ENCODE data around the gene SNAP25.

The SNAP25 gene

DNA sequence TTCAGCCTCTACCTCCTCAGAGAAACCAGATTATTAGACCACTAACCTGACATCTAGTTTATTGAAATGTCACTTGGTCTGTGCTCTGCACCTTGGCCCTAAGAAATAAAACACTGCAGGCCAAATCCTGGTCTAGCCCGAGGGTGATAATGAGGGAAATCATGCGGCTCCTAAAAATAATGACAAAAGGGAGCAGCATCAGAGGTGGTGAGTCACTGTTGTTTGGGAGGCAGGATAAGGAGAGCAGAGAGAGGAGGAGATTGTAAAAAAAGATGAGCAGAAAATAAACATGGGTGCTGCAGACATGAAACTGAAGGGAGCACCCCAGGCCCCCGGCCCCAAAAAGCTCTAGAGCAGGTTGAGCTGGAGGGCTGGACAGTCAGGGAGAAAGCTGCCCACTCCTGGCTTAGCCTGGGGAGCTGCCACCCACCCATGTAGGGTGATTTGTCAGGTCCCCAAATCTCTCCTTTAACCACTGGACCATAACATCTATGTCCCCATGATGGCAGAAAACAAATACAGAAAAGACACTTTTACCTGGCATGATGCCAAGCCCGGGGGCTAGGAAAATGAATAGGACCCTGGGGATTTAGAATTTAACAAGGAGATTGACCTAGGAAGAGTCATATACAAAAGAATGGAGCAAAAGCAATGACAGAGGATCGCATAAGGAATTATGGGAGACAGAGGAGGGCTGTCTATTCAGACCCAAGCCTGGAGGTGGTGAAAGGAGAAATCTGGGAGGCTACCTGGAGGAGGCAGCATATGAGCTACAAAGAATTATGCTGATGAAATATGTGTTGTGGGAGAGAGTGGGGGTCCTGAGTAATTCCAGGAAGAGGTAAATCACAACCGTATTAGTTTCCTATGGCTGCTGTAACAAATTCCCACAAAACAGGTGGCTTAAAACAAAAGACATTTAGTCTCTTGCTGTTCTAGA is 103.7 kb downstream of the SNAP25 start:
- H3K4me3 Mint-ChIP-seq, result no peak overlapping the region
- no peaks in the 10 kb centered on the region for H3K4me1 Mint-ChIP-seq
- H3K36me3 Mint-ChIP-seq, result no peaks in the 10 kb centered on the region
- H3K9me3 Mint-ChIP-seq, result peaks cover 6% of the 10 kb centered on the region
- H3K27me3 Mint-ChIP-seq, result peaks cover 6% of the 10 kb centered on the region
- H3K27ac Mint-ChIP-seq, result no peak overlapping the region

DNA sequence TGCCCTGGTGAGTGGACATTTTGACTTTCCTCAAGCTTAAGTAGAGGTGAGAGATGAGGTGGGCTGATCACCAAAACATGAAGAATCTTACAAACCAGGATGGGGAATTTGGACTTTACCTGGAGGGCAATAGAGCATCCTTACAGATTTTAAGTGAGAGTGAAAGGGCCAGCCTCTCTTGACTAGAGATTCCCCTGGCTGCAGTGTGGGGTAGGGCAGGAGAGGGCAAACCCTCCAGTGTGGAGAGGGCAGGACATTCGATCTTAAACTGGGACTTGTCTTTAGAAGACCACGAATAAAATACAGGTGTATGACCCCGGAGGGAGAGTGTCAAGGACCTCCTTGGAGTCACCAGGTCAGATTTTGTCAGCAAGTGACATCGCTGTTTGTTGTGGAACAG is 105.1 kb downstream of the SNAP25 start:
- Mint-ChIP-seq H3K4me1 (no peaks in the 10 kb centered on the region), H3K27me3 (peaks cover 6% of the 10 kb centered on the region), H3K4me3 (no peak overlapping the region), H3K27ac (no peak overlapping the region), H3K9me3 (peaks cover 6% of the 10 kb centered on the region), H3K36me3 (no peaks in the 10 kb centered on the region)

DNA sequence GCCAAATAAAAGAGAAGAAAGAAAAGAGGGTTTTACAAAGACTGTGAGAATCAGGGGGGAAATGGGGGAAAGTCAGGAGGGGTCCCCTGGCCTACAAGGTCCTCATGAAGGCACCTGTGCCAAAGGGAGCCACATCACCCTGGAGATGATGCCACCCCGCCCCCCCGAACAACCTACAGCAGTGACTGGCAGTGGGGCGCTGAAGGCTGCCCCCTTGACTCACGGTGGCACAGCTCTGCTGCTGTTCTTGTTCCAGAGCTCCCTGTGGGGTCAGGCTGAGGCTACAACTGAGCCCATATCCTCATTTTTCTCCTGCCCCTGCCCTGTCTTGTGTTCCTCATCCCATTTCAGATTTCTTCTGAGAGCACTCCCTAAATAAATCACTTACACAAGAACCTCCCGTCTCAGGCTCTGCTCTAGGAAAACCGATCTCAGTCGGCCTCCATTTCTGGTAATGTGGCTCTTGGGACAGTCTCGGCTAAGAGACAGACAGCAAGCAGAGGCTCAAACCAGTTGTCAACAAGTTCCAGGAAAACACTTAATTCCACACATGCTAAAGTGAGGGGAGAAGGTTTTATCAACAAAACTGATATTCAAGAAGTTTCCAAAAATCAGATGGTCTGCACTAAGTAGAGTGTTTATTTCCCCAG is 105.7 kb downstream of the SNAP25 start:
- H3K36me3 Mint-ChIP-seq, result no peaks in the 10 kb centered on the region
- H3K4me1 Mint-ChIP-seq, result no peaks in the 10 kb centered on the region
- H3K9me3 Mint-ChIP-seq, result peaks cover 6% of the 10 kb centered on the region
- no peak overlapping the region for H3K27ac Mint-ChIP-seq
- peaks cover 6% of the 10 kb centered on the region for H3K27me3 Mint-ChIP-seq
- no peak overlapping the region for H3K4me3 Mint-ChIP-seq

DNA sequence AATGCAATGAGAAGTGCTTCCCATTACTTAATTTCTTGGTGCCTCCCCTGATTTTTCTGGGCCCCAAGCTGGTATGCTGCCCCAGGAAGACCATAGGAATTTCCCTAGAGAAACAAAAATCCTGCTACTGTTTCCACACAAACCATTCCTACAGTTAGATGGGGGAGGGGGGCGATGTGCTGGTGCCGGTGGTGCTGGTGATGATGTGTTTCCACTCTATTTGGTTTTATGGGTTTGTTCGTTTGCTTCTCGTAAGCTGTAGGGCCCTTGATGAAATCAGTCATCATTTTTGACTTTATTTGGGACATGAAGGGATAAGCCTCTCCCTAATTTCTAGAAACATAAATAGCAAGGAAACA is 110.2 kb downstream of the SNAP25 start:
- no peak overlapping the region for H3K4me3 Mint-ChIP-seq
- H3K36me3 Mint-ChIP-seq, result no peaks in the 10 kb centered on the region
- no peaks in the 10 kb centered on the region for H3K4me1 Mint-ChIP-seq
- peaks cover 2% of the 10 kb centered on the region for H3K27me3 Mint-ChIP-seq
- no peaks in the 10 kb centered on the region for H3K9me3 Mint-ChIP-seq
- H3K27ac Mint-ChIP-seq, result no peak overlapping the region

DNA sequence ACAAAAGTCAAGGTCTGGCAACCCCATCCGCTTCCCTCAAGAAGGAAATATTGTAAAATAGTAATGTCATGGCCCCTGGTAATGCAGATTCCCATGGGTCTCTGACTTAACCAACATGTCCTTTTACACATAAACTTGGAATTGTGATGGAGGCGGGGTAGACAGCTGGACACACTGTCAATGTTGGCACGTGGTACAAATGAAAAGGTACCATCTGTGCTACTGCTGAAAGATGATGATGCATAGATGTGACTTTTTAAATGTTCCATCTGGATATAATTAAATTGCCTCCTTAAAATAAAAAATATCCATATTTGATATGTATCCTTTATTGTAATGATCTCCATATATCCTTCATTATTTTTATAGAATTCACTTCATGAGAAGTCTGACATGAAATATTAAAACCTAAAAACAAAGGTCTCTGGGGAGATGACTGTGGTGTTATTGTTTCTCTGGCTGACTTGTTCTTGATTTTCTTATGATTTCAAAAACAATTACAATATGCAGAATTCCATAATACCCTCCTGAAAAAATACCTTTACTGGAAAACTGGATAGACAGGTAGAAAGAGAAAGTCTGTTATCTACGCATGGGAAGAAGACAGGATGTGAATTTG is 110.9 kb downstream of the SNAP25 start:
- Mint-ChIP-seq H3K9me3 (no peaks in the 10 kb centered on the region), H3K27ac (no peak overlapping the region), H3K4me3 (no peak overlapping the region), H3K4me1 (no peaks in the 10 kb centered on the region), H3K36me3 (no peaks in the 10 kb centered on the region), H3K27me3 (peaks cover 4% of the 10 kb centered on the region)

DNA sequence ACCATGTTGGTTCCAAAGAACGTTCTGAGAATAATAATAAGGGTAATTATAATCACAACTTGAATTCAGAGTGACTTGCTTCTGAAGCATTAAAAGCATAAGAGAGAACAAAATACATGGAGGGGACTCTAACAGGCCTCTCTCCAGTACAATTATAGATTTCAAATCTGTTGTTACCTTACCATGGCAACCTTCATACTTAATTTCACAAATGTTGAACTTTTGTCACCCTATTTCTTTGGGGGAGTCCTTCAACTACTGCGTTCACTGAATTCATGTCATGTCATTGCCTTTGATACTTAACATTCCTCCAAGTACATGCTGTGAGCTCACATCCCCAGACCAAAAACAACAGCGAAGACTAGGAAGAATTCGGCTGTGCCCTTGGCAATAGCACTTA is 111.4 kb downstream of the SNAP25 start:
- H3K4me3 Mint-ChIP-seq, result no peak overlapping the region
- peaks cover 4% of the 10 kb centered on the region for H3K27me3 Mint-ChIP-seq
- no peaks in the 10 kb centered on the region for H3K4me1 Mint-ChIP-seq
- no peak overlapping the region for H3K27ac Mint-ChIP-seq
- no peaks in the 10 kb centered on the region for H3K36me3 Mint-ChIP-seq
- no peaks in the 10 kb centered on the region for H3K9me3 Mint-ChIP-seq

DNA sequence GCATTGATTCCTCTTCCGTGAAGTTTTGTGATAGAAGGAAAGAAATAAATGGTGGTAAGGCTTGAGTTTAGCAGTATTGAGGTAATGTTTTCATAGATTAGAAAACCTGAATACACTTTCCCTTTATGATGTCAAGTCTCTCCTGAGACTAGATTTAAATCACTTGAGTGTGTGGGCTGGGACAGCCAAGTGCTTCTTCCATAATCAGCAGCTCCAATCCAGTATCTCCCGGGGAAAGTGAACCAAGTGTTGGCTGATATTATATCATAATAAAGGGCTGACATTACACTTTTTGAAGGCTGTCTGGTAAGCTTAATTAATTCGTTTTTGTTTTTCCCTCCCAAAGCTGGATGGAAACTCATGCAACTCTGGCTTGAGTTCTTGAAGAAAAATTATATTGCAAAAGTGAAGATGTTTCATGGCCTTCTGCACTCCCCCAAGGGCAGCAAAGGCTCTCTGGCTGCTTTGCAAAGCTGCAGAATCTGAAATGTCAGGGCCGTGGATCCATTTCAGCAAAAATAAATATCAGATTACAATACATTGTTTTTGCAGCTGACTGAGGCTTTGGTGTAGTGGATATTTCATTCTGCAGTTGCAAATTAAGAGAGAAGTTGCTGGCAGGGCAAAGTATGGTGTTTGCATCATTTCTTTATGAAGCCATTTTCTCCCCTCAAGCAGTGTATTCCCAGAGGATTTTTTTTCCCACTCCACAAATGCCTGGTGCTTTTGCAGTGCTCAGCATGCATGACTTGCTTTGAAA is 114.2 kb downstream of the SNAP25 start:
- Mint-ChIP-seq H3K4me3 (no peak overlapping the region), H3K27me3 (peaks cover 3% of the 10 kb centered on the region), H3K27ac (no peak overlapping the region), H3K36me3 (no peaks in the 10 kb centered on the region), H3K9me3 (no peaks in the 10 kb centered on the region), H3K4me1 (no peaks in the 10 kb centered on the region)

DNA sequence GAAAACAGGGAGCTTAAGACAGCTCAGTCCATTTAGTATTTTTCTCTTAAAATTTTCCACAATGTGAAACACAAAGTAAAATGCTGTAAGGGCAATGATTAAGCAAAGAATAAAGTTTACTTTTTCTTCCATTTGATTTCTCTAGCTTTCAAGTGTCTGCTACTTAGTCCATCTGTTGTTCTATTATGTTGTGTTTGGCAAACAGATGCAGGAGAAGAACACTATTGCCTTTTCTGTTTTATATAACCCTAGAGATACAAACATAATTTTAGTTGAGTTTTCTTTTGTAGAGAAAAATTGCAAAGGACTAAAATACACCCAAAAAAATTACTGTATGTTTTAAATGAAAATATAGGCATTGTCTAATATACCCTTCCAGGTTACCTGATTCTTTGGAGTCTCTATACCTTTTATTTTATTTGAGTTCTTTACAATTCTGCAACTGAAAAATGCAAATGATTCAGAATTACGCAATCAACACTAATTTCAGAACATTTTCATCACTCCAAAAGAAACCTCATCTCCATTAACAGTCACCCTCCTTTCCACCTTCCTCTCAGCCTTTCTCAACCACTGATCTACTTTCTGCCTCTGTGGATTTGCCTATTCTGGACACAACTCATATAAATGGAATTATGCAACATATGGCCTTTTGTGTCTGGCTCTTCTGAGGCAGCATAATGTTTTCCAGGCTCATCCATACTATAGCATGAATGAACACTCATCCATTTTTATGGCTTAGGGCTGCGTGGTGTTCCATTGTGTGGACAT is 118.5 kb downstream of the SNAP25 start:
- Mint-ChIP-seq H3K4me1 (no peaks in the 10 kb centered on the region), H3K4me3 (no peak overlapping the region), H3K9me3 (no peaks in the 10 kb centered on the region), H3K36me3 (no peaks in the 10 kb centered on the region), H3K27me3 (peaks cover 14% of the 10 kb centered on the region), H3K27ac (no peak overlapping the region)

DNA sequence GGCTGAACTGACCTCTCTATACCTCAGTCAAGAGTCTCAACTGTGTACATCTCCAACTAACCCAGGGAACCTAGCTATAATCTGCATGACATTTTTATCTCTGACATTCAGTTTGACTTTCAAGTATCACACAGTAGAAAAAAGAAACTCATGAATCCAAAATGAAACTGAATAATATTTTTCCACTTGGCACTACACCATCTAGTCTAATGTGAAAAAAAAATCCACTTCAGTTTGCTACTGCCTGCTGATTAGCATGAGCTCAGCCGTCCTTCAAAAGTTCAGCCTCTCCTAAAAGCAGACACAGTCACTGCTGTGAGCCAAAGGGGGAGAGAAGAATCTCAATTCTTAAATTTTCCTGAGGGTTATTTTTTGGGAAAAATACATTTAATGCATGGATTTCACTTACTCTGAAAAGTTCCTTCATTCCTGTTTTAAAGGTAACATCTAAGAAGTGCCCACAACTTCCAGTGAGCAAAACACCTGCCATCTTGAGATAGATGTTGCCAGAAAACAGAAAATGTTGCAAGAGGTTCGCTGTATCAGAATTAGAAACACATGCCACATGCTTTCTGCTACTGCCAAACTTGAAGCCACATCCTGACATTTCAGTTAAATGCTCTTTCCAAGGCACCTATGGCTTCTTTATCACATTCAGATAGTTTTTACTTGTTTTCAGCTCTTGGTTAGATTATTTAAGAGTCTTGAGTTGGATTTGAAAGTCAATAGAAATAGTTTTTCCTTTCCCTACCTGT is 120.0 kb downstream of the SNAP25 start:
- peaks cover 14% of the 10 kb centered on the region for H3K27me3 Mint-ChIP-seq
- no peaks in the 10 kb centered on the region for H3K36me3 Mint-ChIP-seq
- H3K4me1 Mint-ChIP-seq, result no peaks in the 10 kb centered on the region
- no peak overlapping the region for H3K4me3 Mint-ChIP-seq
- no peaks in the 10 kb centered on the region for H3K9me3 Mint-ChIP-seq
- H3K27ac Mint-ChIP-seq, result no peak overlapping the region

DNA sequence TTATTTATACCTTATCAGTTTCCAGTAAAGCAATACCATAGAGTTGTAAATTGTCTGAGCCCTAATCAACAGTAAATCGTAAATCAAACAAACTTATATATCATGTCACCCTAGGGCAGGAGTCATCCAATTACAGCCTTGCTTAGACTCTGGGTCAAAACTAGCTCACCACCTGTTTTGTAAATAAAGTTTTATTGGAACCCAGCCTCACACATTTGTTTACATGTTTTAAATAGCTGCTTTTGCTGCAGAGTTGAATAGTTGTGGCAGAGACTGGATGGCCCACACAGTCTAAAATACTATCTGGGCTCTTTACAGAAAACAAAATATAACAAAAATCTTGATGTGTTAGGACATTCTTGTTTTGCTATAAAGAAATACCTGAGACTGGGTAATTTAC is 121.0 kb downstream of the SNAP25 start:
- Mint-ChIP-seq H3K36me3 (no peaks in the 10 kb centered on the region), H3K9me3 (no peaks in the 10 kb centered on the region), H3K4me1 (no peaks in the 10 kb centered on the region), H3K27ac (no peak overlapping the region), H3K4me3 (no peak overlapping the region), H3K27me3 (peaks cover 12% of the 10 kb centered on the region)

DNA sequence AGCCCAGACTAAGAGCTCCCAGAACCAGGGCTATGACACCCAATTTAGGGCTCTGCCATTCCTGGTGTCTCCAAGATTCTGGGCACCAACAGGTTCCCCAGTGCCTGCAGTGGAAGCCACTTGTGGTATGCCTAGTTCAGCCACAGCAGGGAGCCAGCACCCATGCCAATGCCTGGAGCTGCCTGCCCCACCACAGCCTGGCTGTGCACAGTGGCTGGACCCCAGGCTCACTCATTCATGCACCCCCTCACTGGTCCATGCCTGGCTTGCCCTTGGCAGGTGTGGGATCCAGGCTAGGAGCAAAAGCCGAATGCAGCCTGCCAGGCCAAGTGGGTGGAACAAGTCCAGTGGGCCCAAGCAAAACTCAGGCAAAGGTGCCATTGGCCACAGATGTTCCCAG is 123.5 kb downstream of the SNAP25 start:
- no peaks in the 10 kb centered on the region for H3K9me3 Mint-ChIP-seq
- no peak overlapping the region for H3K4me3 Mint-ChIP-seq
- H3K4me1 Mint-ChIP-seq, result no peaks in the 10 kb centered on the region
- H3K27me3 Mint-ChIP-seq, result peaks cover 12% of the 10 kb centered on the region
- H3K27ac Mint-ChIP-seq, result no peak overlapping the region
- H3K36me3 Mint-ChIP-seq, result no peaks in the 10 kb centered on the region

DNA sequence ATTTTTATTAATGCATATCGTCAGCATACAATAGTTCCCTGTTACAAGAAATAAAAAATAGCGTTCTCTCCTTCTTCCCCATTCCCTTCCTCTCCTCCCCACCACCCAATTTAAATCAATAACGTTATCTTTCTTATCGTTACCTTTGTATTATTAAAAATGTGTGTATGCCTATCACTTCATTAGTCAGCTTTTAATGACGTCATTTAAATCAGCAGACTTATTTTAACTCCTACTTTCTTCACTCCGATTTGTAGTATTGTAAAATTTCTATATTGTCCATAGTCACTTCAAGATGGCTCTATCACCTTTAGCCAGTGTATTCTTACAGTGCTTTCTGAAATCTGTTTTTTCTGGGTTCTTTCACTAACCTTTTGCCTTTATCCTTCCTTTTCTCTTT is 126.3 kb downstream of the SNAP25 start:
- no peaks in the 10 kb centered on the region for H3K4me1 Mint-ChIP-seq
- no peaks in the 10 kb centered on the region for H3K36me3 Mint-ChIP-seq
- no peak overlapping the region for H3K4me3 Mint-ChIP-seq
- H3K27me3 Mint-ChIP-seq, result peaks cover 5% of the 10 kb centered on the region
- no peaks in the 10 kb centered on the region for H3K9me3 Mint-ChIP-seq
- H3K27ac Mint-ChIP-seq, result no peak overlapping the region

DNA sequence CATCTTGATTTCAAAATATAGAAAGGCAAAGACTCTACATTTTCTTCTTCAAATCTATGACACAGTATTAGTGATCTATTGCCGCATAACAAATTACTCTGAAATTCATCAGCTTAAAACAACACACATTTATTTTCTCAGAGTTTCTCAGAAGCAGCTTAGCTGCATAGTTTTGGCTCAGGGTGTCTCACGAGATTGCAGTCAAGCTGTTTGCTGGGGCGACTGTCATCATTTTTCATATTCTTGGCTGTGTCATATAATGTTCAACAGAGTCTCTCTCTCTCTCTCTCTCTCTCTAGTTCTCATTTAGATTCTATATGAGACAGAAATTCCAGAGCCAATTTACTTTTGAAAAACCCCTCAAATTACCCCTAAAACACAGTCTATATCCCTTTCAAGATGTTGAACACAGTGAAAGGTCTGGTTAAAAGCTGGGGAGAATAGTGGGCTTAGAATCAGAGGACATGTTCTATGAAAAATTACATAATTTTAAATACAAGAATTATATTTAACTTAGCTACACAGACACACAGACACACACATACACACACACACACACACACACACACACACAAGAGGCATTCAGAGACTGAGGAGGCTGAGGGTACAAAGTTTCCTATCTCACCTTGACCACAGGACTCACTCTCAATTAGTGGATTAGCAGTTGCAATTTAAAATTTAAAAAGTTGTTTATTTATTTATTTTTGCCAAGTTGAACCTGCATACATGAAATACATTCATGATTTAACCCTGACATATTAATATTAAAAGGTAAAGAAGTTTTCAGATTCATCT is 128.7 kb downstream of the SNAP25 start:
- Mint-ChIP-seq H3K36me3 (no peaks in the 10 kb centered on the region), H3K4me3 (no peak overlapping the region), H3K9me3 (no peaks in the 10 kb centered on the region), H3K27ac (no peak overlapping the region), H3K4me1 (peaks cover 10% of the 10 kb centered on the region), H3K27me3 (no peaks in the 10 kb centered on the region)

DNA sequence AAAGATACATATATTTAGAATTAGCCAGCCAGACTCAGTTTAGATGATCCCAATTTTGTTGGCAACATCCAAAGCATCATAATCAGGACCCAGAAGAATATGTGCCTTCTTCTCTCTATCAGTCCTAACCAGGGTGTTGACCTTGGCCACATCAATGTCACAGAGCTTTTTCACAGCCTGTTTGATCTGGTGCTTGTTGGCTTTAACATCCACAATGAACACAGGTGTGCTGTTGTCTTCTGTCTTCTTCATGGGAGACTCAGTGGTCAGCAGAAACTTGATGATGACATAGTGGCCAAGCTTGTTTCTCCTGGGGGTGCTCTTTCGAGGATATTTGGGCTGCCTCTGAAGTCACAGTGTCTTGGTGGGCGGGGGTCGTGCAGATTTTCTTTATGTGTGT is 130.5 kb downstream of the SNAP25 start:
- Mint-ChIP-seq H3K27ac (no peak overlapping the region), H3K27me3 (no peaks in the 10 kb centered on the region), H3K9me3 (no peaks in the 10 kb centered on the region), H3K4me3 (no peak overlapping the region), H3K4me1 (peaks cover 10% of the 10 kb centered on the region), H3K36me3 (no peaks in the 10 kb centered on the region)
